Activated naive CD4-positive, alpha-beta T cell treated with anti-CD3 and anti-CD28 coated beads for 36 hours (primary cell): ENCODE results near the gene FAM24B. TPM values are rescaled to one million over a fixed set of nuclear protein-coding genes. Genes with fewer than 3 reads are reported as not detected.

ENCODE experiments used
- CTCF ChIA-PET: fragments of 350-600 bp; sonication (Branson Sonifier 250); formaldehyde crosslinking; loops from one replicate; lab custom pipeline; 2021; ENCODE audit warnings: antibody characterized with exemption; lab: Charles Lee
- DNase-seq: peaks from one replicate; pipeline ENCODE4 v3.0.0-alpha.2; 2020
- H3K27ac Mint-ChIP-seq: one replicate; pipeline ENCODE4 v1.8.0; 2021; ENCODE audit warnings: mild to moderate bottlenecking, mixed read lengths
- H3K27me3 Mint-ChIP-seq: one replicate; pipeline ENCODE4 v1.8.0; 2021; ENCODE audit warnings: low read depth, mixed read lengths
- H3K36me3 Mint-ChIP-seq: one replicate; pipeline ENCODE4 v1.8.0; 2021; ENCODE audit warnings: low read depth, mixed read lengths
- H3K4me1 Mint-ChIP-seq: one replicate; pipeline ENCODE4 v1.8.0; 2021; ENCODE audit warnings: low read depth, mixed read lengths
- H3K4me3 Mint-ChIP-seq: one replicate; pipeline ENCODE4 v1.8.0; 2021; ENCODE audit warnings: mild to moderate bottlenecking, moderate library complexity, mixed read lengths
- H3K9me3 Mint-ChIP-seq: one replicate; pipeline ENCODE4 v1.8.0; 2021; ENCODE audit warnings: mixed read lengths
- intact Hi-C: fragments of 100-400 bp; cut with micrococcal nuclease; formaldehyde crosslinking; loops from one replicate; pipeline ENCODE4 v1.15.1; 2023
- total RNA-seq, 2 experiments: library from RNA; stranded (reverse); gene quantifications; one replicate each; pipeline ENCODE4 v1.2.3, GENCODE V29; 2021

FAM24B gene
- total RNA-seq, 2 experiments from 2014 or later, result 8.0 to 8.1 TPM

GRCh38 chr10:122854648-122855047 lies 24.7 kb downstream of the FAM24B start:
- Mint-ChIP-seq H3K9me3 (no peaks in the 10 kb centered on the region), H3K27ac (no peak overlapping the region), H3K36me3 (peaks cover 43% of the 10 kb centered on the region), H3K4me3 (no peak overlapping the region), H3K27me3 (no peaks in the 10 kb centered on the region), H3K4me1 (peaks cover 6% of the 10 kb centered on the region)
- CTCF ChIA-PET, result no interaction called here
- DNase-seq, result no peak
- intact Hi-C loops, result no loop called here

- no peaks in the 10 kb centered on the region for H3K27me3 Mint-ChIP-seq
- no peak overlapping the region for H3K4me3 Mint-ChIP-seq
- intact Hi-C loops, result no loop called here
- peaks cover 6% of the 10 kb centered on the region for H3K4me1 Mint-ChIP-seq
- H3K9me3 Mint-ChIP-seq, result no peaks in the 10 kb centered on the region
- DNase-seq, result no peak
- H3K27ac Mint-ChIP-seq, result no peak overlapping the region
- CTCF ChIA-PET, result no interaction called here
- H3K36me3 Mint-ChIP-seq, result peaks cover 41% of the 10 kb centered on the region
These were observed 25.6 kb downstream of the FAM24B start for GRCh38 chr10:122853665-122854313.

GRCh38 chr10:122852261-122852660 lies 27.1 kb downstream of the FAM24B start:
- peaks cover 41% of the 10 kb centered on the region for H3K36me3 Mint-ChIP-seq
- peaks cover 8% of the 10 kb centered on the region for H3K4me1 Mint-ChIP-seq
- intact Hi-C loops, result no loop called here
- H3K27me3 Mint-ChIP-seq, result no peaks in the 10 kb centered on the region
- H3K4me3 Mint-ChIP-seq, result no peak overlapping the region
- DNase-seq, result no peak
- H3K27ac Mint-ChIP-seq, result no peak overlapping the region
- H3K9me3 Mint-ChIP-seq, result no peaks in the 10 kb centered on the region
- CTCF ChIA-PET, result no interaction called here

- Mint-ChIP-seq H3K27ac (no peak overlapping the region), H3K27me3 (no peaks in the 10 kb centered on the region), H3K4me3 (no peak overlapping the region), H3K4me1 (peaks cover 8% of the 10 kb centered on the region), H3K9me3 (no peaks in the 10 kb centered on the region), H3K36me3 (peaks cover 51% of the 10 kb centered on the region)
- CTCF ChIA-PET, result no interaction called here
- no peak for DNase-seq
- intact Hi-C loops, result no loop called here
These were observed 28.4 kb downstream of the FAM24B start for GRCh38 chr10:122850705-122851640.

- DNase-seq, result no peak
- H3K4me1 Mint-ChIP-seq, result peaks cover 8% of the 10 kb centered on the region
- no peak overlapping the region for H3K4me3 Mint-ChIP-seq
- no peaks in the 10 kb centered on the region for H3K9me3 Mint-ChIP-seq
- CTCF ChIA-PET, result no interaction called here
- no peak overlapping the region for H3K27ac Mint-ChIP-seq
- intact Hi-C loops, result no loop called here
- no peaks in the 10 kb centered on the region for H3K27me3 Mint-ChIP-seq
- peaks cover 52% of the 10 kb centered on the region for H3K36me3 Mint-ChIP-seq
These were observed 29.3 kb downstream of the FAM24B start for GRCh38 chr10:122849900-122850605.

- intact Hi-C loops, result no loop called here
- CTCF ChIA-PET, result interaction anchor here (0.6 kb wide), 1 partner anchor 315 kb away, joined by 4 read pairs; no protein-coding TSS in a partner anchor
- peaks cover 1% of the 10 kb centered on the region for H3K4me1 Mint-ChIP-seq
- peaks cover 2% of the 10 kb centered on the region for H3K9me3 Mint-ChIP-seq
- no peak for DNase-seq
- no peaks in the 10 kb centered on the region for H3K27me3 Mint-ChIP-seq
- H3K27ac Mint-ChIP-seq, result no peak overlapping the region
- H3K36me3 Mint-ChIP-seq, result peaks cover 47% of the 10 kb centered on the region
- no peak overlapping the region for H3K4me3 Mint-ChIP-seq
These were observed 30.3 kb downstream of the FAM24B start for GRCh38 chr10:122849090-122849489.

- H3K4me1 Mint-ChIP-seq, result peaks cover 1% of the 10 kb centered on the region
- no peak for DNase-seq
- peaks cover 38% of the 10 kb centered on the region for H3K36me3 Mint-ChIP-seq
- no peaks in the 10 kb centered on the region for H3K27me3 Mint-ChIP-seq
- H3K27ac Mint-ChIP-seq, result no peak overlapping the region
- peaks cover 2% of the 10 kb centered on the region for H3K9me3 Mint-ChIP-seq
- intact Hi-C loops, result no loop called here
- CTCF ChIA-PET, result no interaction called here
- H3K4me3 Mint-ChIP-seq, result no peak overlapping the region
These were observed 31.4 kb downstream of the FAM24B start for GRCh38 chr10:122847782-122848604.

- no peak within 1 kb of the TSS for H3K27ac Mint-ChIP-seq
These were observed 33.5 kb downstream of the FAM24B start, which contains the start of gene CUZD1 for GRCh38 chr10:122845783-122846332. Gene CUZD1 (minus strand): TSS chr10:122845857. CDS start chr10:122845843, 14 bp downstream.

GRCh38 chr10:122844146-122844545 lies 35.2 kb downstream of the FAM24B start:
- intact Hi-C loops, result no loop called here
- Mint-ChIP-seq H3K4me1 (peaks cover 1% of the 10 kb centered on the region), H3K36me3 (peaks cover 29% of the 10 kb centered on the region), H3K27me3 (no peaks in the 10 kb centered on the region), H3K9me3 (peaks cover 2% of the 10 kb centered on the region), H3K4me3 (no peak overlapping the region), H3K27ac (no peak overlapping the region)
- CTCF ChIA-PET, result no interaction called here
- no peak for DNase-seq

More at GRCh38 chr10:122845783-122846332, 33.5 kb downstream of the FAM24B start, which contains the start of gene CUZD1:
- intact Hi-C loops, result no loop called here
- DNase-seq, result no peak
- Mint-ChIP-seq H3K4me3 (no peak within 1 kb of the TSS), H3K4me1 (peaks cover 1% of the 10 kb centered on the region), H3K36me3 (peaks cover 33% of the 10 kb centered on the region), H3K27me3 (no peaks in the 10 kb centered on the region), H3K9me3 (peaks cover 2% of the 10 kb centered on the region)
- CTCF ChIA-PET, result no interaction called here

GRCh38 chr10:122841569-122841968 lies 37.8 kb downstream of the FAM24B start:
- DNase-seq, result no peak
- H3K27ac Mint-ChIP-seq, result no peak overlapping the region
- peaks cover 2% of the 10 kb centered on the region for H3K9me3 Mint-ChIP-seq
- no peak overlapping the region for H3K4me3 Mint-ChIP-seq
- no peaks in the 10 kb centered on the region for H3K27me3 Mint-ChIP-seq
- no peaks in the 10 kb centered on the region for H3K4me1 Mint-ChIP-seq
- H3K36me3 Mint-ChIP-seq, result peaks cover 39% of the 10 kb centered on the region
- intact Hi-C loops, result no loop called here
- CTCF ChIA-PET, result no interaction called here

GRCh38 chr10:122839505-122839904 lies 39.9 kb downstream of the FAM24B start:
- intact Hi-C loops, result no loop called here

More at GRCh38 chr10:122839505-122839904, 39.9 kb downstream of the FAM24B start:
- CTCF ChIA-PET, result no interaction called here
- Mint-ChIP-seq H3K36me3 (peaks cover 33% of the 10 kb centered on the region), H3K4me3 (no peak overlapping the region), H3K4me1 (no peaks in the 10 kb centered on the region), H3K27ac (no peak overlapping the region), H3K27me3 (no peaks in the 10 kb centered on the region), H3K9me3 (no peaks in the 10 kb centered on the region)
- no peak for DNase-seq
